Calu3 (cell line): ENCODE measurements around the gene HEPHL1. TPM values are rescaled to one million over a fixed set of nuclear protein-coding genes. Genes with fewer than 3 reads are reported as not detected.

ENCODE experiments used
- BruUV-seq: library from RNA; stranded (reverse); fragments of 400-500 nt; replicated peaks from 2 replicates; lab custom pipeline; 2021; lab: Mats Ljungman, UMichigan
- CTCF ChIA-PET: fragments of 300-600 bp; sonication (Branson Sonifier 250); formaldehyde crosslinking; loops from one replicate; lab custom pipeline; 2022; ENCODE audit warnings: antibody characterized with exemption; lab: Charles Lee
- DNase-seq: peaks from one replicate; pipeline ENCODE4 v3.0.0; 2022
- H3K27ac Mint-ChIP-seq: one replicate; pipeline ENCODE4 v1.8.0; 2022; ENCODE audit warnings: mixed read lengths; ENCODE audit not compliant: unreplicated experiment
- H3K27me3 Mint-ChIP-seq: one replicate; pipeline ENCODE4 v1.8.0; 2022; ENCODE audit warnings: mixed read lengths; ENCODE audit not compliant: unreplicated experiment
- H3K36me3 Mint-ChIP-seq: one replicate; pipeline ENCODE4 v1.8.0; 2022; ENCODE audit warnings: mild to moderate bottlenecking, moderate library complexity, mixed read lengths; ENCODE audit not compliant: insufficient read depth, unreplicated experiment
- H3K4me1 Mint-ChIP-seq: one replicate; pipeline ENCODE4 v1.8.0; 2022; ENCODE audit warnings: mild to moderate bottlenecking, low read depth, mixed read lengths; ENCODE audit not compliant: unreplicated experiment
- H3K4me3 Mint-ChIP-seq: one replicate; pipeline ENCODE4 v1.8.0; 2022; ENCODE audit warnings: mild to moderate bottlenecking, low read depth, moderate library complexity, mixed read lengths; ENCODE audit not compliant: unreplicated experiment
- H3K9me3 Mint-ChIP-seq: one replicate; pipeline ENCODE4 v1.8.0; 2022; ENCODE audit warnings: low read depth, mixed read lengths; ENCODE audit not compliant: unreplicated experiment
- CTCF ChIP-seq: fragments of 200-600 bp; IDR thresholded peaks from one replicate; pipeline ENCODE4 v1.8.0; 2022; ENCODE audit warnings: antibody characterized with exemption; ENCODE audit not compliant: unreplicated experiment
- intact Hi-C: fragments of 100-400 bp; cut with micrococcal nuclease; formaldehyde crosslinking; loops from one replicate; pipeline ENCODE4 v1.10.0; 2022; ENCODE audit not compliant: unreplicated experiment
- total RNA-seq: library from RNA; stranded (reverse); gene quantifications from 2 replicates; pipeline ENCODE4 v1.2.3, GENCODE V29; 2022

Gene HEPHL1
- total RNA-seq, 1 experiment from 2014 or later, result not detected

GRCh38 chr11:94068764-94069163 is 47.6 kb downstream of the HEPHL1 start:
- Mint-ChIP-seq H3K27me3 (no peaks in the 10 kb centered on the region), H3K27ac (no peak overlapping the region), H3K36me3 (no peaks in the 10 kb centered on the region), H3K9me3 (no peaks in the 10 kb centered on the region), H3K4me3 (no peak overlapping the region), H3K4me1 (no peaks in the 10 kb centered on the region)
- TF ChIP-seq CTCF, result no peak
- no peak for DNase-seq
- no TSS peak for BruUV-seq
- intact Hi-C loops, result no loop called here
- CTCF ChIA-PET, result no interaction called here

DNA sequence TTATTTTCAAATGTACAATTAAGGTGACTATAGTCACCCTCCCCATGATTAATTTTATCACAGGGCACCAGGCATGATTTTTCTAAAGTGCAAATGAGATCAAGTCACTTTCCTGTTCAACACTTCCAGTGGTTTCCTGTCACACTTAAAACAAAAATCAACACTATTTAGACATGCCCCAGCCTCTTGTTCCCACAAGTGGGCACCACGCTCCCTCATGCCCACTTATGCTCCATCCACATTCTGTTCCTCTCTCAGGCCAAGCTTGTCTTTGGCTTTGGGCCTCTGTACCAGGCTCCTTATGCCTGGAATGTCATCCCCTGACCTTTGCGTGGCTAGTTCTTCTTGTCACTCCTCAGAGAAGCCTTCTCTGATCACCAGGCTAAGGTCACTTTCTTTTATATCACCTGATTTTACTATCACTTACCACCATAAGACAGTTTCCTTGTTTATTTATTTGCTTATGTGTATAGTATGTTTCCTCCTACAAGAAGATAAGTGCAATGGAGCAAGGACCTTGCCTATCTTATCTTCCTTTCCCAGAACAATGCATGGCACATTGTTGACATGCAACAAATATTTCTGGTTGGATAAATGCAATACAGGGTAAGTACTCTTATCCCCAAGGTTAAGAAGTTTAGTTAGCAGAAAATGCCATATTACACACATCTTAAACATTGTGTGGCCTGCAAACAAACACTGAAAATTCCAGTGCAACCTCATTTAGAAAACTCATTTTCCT is 56.6 kb downstream of the HEPHL1 start:
- H3K9me3 Mint-ChIP-seq, result no peaks in the 10 kb centered on the region
- intact Hi-C loops, result no loop called here
- peaks cover 14% of the 10 kb centered on the region for H3K27me3 Mint-ChIP-seq
- H3K4me3 Mint-ChIP-seq, result no peak overlapping the region
- no peak overlapping the region for H3K27ac Mint-ChIP-seq
- BruUV-seq, result no TSS peak
- no peaks in the 10 kb centered on the region for H3K4me1 Mint-ChIP-seq
- TF ChIP-seq CTCF, result no peak
- no peaks in the 10 kb centered on the region for H3K36me3 Mint-ChIP-seq
- DNase-seq, result no peak
- CTCF ChIA-PET, result no interaction called here

- CTCF ChIA-PET, result no interaction called here
Measured at GRCh38 chr11:94084164-94084563, 63.0 kb downstream of the HEPHL1 start.

DNA sequence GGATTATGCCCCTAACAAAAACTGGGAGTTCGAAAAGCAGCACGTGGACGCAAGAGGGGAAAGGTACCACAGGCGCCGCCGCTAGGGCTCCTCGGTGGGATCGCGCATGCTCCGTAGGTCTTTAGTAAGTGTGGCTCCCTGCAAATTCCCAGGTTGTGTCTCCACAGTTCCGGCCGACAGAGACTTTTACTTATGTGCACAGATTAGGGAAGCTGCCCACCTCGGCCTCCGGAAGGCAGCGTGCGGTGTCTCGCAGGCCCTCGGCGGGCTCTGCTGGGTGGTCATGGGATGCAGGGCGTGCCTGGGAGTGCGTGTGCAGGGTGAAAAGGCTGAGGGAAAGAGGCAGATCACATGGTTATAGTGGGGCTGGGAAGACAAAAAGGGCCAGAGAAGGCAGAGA is 67.8 kb downstream of the HEPHL1 start:
- CTCF ChIA-PET, result no interaction called here
- DNase-seq, result no peak
- H3K27ac Mint-ChIP-seq, result no peak overlapping the region
- no peak for TF ChIP-seq CTCF
- H3K27me3 Mint-ChIP-seq, result no peaks in the 10 kb centered on the region
- H3K4me1 Mint-ChIP-seq, result no peaks in the 10 kb centered on the region
- intact Hi-C loops, result no loop called here
- no TSS peak for BruUV-seq
- no peaks in the 10 kb centered on the region for H3K9me3 Mint-ChIP-seq
- no peak overlapping the region for H3K4me3 Mint-ChIP-seq
- no peaks in the 10 kb centered on the region for H3K36me3 Mint-ChIP-seq

More at GRCh38 chr11:94084164-94084563, 63.0 kb downstream of the HEPHL1 start:
- no peak for TF ChIP-seq CTCF
- no peaks in the 10 kb centered on the region for H3K36me3 Mint-ChIP-seq
- no peak for DNase-seq
- no peak overlapping the region for H3K4me3 Mint-ChIP-seq
- no peaks in the 10 kb centered on the region for H3K9me3 Mint-ChIP-seq
- intact Hi-C loops, result no loop called here
- H3K27ac Mint-ChIP-seq, result no peak overlapping the region
- peaks cover 10% of the 10 kb centered on the region for H3K27me3 Mint-ChIP-seq
- no TSS peak for BruUV-seq
- H3K4me1 Mint-ChIP-seq, result no peaks in the 10 kb centered on the region
